ENCODE data around the gene FGF14.

DNA sequence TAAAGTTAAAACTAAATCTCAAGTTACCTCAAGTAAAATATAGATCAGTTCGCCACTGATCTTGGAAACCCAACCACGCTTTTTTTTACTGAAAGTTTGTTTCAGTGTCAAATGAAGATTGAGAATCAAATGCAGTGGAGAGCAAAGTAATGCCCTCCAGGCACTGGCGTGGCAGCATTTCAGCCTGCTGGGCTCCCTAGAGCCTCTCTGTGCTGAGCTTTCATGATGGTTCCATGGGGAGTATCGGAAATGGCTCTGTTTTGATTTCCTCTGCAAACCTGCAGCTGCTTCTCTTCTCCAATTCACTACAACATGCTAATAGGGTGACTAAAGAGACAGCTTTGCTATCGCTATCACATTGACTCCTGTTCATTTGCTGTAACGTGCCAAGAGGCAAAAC lies 141.6 kb downstream of the FGF14 start:
- TF ChIP-seq, protein P1, sequence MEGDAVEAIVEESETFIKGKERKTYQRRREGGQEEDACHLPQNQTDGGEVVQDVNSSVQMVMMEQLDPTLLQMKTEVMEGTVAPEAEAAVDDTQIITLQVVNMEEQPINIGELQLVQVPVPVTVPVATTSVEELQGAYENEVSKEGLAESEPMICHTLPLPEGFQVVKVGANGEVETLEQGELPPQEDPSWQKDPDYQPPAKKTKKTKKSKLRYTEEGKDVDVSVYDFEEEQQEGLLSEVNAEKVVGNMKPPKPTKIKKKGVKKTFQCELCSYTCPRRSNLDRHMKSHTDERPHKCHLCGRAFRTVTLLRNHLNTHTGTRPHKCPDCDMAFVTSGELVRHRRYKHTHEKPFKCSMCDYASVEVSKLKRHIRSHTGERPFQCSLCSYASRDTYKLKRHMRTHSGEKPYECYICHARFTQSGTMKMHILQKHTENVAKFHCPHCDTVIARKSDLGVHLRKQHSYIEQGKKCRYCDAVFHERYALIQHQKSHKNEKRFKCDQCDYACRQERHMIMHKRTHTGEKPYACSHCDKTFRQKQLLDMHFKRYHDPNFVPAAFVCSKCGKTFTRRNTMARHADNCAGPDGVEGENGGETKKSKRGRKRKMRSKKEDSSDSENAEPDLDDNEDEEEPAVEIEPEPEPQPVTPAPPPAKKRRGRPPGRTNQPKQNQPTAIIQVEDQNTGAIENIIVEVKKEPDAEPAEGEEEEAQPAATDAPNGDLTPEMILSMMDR (IDR thresholded peaks at IDR 0.05): no peak
- TF ChIP-seq POLR2A (IDR thresholded peaks at IDR 0.05): no peak

All from lower leg skin (tissue), 3 donors.